Measurements from ENCODE around the gene HS2ST1.
A peak's percentile ranks its signal among the peaks of the same experiment; 100 is the strongest.
"Not testable (repeated sequence)": the region's sequence is repeated elsewhere in the genome, so short reads cannot be mapped to it uniquely, and the experiment has no call there.

The HS2ST1 gene

GRCh38 chr1:86914601-86914997 is at the start of gene HS2ST1:
TSS of gene HS2ST1 (plus strand) at chr1:86914635.
- FAIRE-seq, result no peak

- no peak for FAIRE-seq
Measured at GRCh38 chr1:86865973-86866637, 48.3 kb upstream of the HS2ST1 start.

- FAIRE-seq, result no peak
Measured at GRCh38 chr1:86866665-86867064, 47.8 kb upstream of the HS2ST1 start.

GRCh38 chr1:86867278-86867677 is 47.2 kb upstream of the HS2ST1 start:
- not testable (repeated sequence) for FAIRE-seq

GRCh38 chr1:86868477-86868876 is 46.0 kb upstream of the HS2ST1 start:
- FAIRE-seq, result peak; percentile 41

GRCh38 chr1:86871001-86871400 is 43.4 kb upstream of the HS2ST1 start:
- no peak for FAIRE-seq

GRCh38 chr1:86872086-86872485 is 42.3 kb upstream of the HS2ST1 start:
- FAIRE-seq, result no peak

GRCh38 chr1:86875722-86876121 is 38.7 kb upstream of the HS2ST1 start:
- FAIRE-seq, result no peak

- no peak for FAIRE-seq
Measured at GRCh38 chr1:86887479-86888162, 26.8 kb upstream of the HS2ST1 start.

GRCh38 chr1:86888327-86888726 is 26.1 kb upstream of the HS2ST1 start:
- FAIRE-seq, result no peak

- FAIRE-seq, result not testable (repeated sequence)
Measured at GRCh38 chr1:86899401-86899800, 15.0 kb upstream of the HS2ST1 start.

GRCh38 chr1:86905875-86906274 is 8.6 kb upstream of the HS2ST1 start:
- FAIRE-seq, result no peak

GRCh38 chr1:86906419-86906818 is 8.0 kb upstream of the HS2ST1 start:
- no peak for FAIRE-seq

GRCh38 chr1:86912281-86912900 is 2.0 kb upstream of the HS2ST1 start:
- no peak for FAIRE-seq

GRCh38 chr1:86913399-86913895 is 988 bp upstream of the HS2ST1 start:
- no peak for FAIRE-seq

- peak; percentile 93 for FAIRE-seq
Measured at GRCh38 chr1:86913896-86914600, 387 bp upstream of the HS2ST1 start, which contains the start of gene SELENOF. TSS of gene SELENOF (minus strand) at chr1:86914126. CDS start at chr1:86914111, 15 bp downstream.

- no peak for FAIRE-seq
Measured at GRCh38 chr1:86914998-86915736, 732 bp downstream of the HS2ST1 start.

- no peak for FAIRE-seq
Measured at GRCh38 chr1:86915737-86916235, 1.4 kb downstream of the HS2ST1 start.

- no peak for FAIRE-seq
Measured at GRCh38 chr1:86916752-86917151, 2.3 kb downstream of the HS2ST1 start.

- no peak for FAIRE-seq
Measured at GRCh38 chr1:86922445-86922844, 8.0 kb downstream of the HS2ST1 start.

GRCh38 chr1:86924324-86924960 is 10.0 kb downstream of the HS2ST1 start:
- no peak for FAIRE-seq

GRCh38 chr1:86925742-86926141 is 11.3 kb downstream of the HS2ST1 start:
- no peak for FAIRE-seq
